Inferior parietal cortex (tissue), 1 donor: ENCODE results near the gene PCDHGA11.
A peak's percentile ranks its signal among the peaks of the same experiment; 100 is the strongest.
"Not testable (repeated sequence)": the region's sequence is repeated elsewhere in the genome, so short reads cannot be mapped to it uniquely, and the experiment has no call there.

ENCODE experiments used
- DNase-seq: peaks from one replicate; pipeline ENCODE4 v3.0.0-alpha.2; 2016; ENCODE audit errors: extremely low spot score

PCDHGA11 gene

GRCh38 chr5:141398608-141399007 lies 22.2 kb upstream of the PCDHGA11 start:
- no peak for DNase-seq

GRCh38 chr5:141399555-141400258 lies 21.1 kb upstream of the PCDHGA11 start:
- no peak for DNase-seq

GRCh38 chr5:141402553-141403243 lies 18.2 kb upstream of the PCDHGA11 start, which contains the start of gene PCDHGA9:
Gene PCDHGA9 (plus strand): TSS chr5:141402778. CDS start chr5:141402953, 175 bp downstream.
- DNase-seq, result peak; percentile 31

- no peak for DNase-seq
These were observed 17.5 kb upstream of the PCDHGA11 start for GRCh38 chr5:141403387-141403786.

GRCh38 chr5:141407790-141408505 lies 12.9 kb upstream of the PCDHGA11 start, which contains the start of gene PCDHGB6:
Gene PCDHGB6 (plus strand): TSS chr5:141408021. CDS start chr5:141408203, 182 bp downstream.
- not testable (repeated sequence) for DNase-seq

GRCh38 chr5:141409598-141410306 lies 11.1 kb upstream of the PCDHGA11 start:
- no peak for DNase-seq

- DNase-seq, result no peak
These were observed 9.3 kb upstream of the PCDHGA11 start for GRCh38 chr5:141411575-141411974.

GRCh38 chr5:141412854-141413539 lies 7.9 kb upstream of the PCDHGA11 start, which contains the start of gene PCDHGA10:
Gene PCDHGA10 (plus strand): TSS chr5:141412987. CDS start chr5:141413176, 189 bp downstream.
- peak; percentile 12 for DNase-seq

- DNase-seq, result no peak
These were observed 7.2 kb upstream of the PCDHGA11 start for GRCh38 chr5:141413540-141414069.

- not testable (repeated sequence) for DNase-seq
These were observed 6.1 kb upstream of the PCDHGA11 start for GRCh38 chr5:141414548-141415274.

GRCh38 chr5:141415275-141415618 lies 5.6 kb upstream of the PCDHGA11 start:
- not testable (repeated sequence) for DNase-seq

- DNase-seq, result peak; percentile 15
These were observed 3.2 kb upstream of the PCDHGA11 start, which contains the start of gene PCDHGB7 for GRCh38 chr5:141417494-141418172. Gene PCDHGB7 (plus strand): TSS chr5:141417677. CDS start chr5:141417860, 183 bp downstream.

- DNase-seq, result no peak
These were observed 1.6 kb upstream of the PCDHGA11 start for GRCh38 chr5:141419074-141419880.

- no peak for DNase-seq
These were observed 621 bp downstream of the PCDHGA11 start for GRCh38 chr5:141421489-141421855.

GRCh38 chr5:141422742-141423291 lies 2.0 kb downstream of the PCDHGA11 start:
- DNase-seq, result no peak

- no peak for DNase-seq
These were observed 7.1 kb downstream of the PCDHGA11 start for GRCh38 chr5:141427783-141428426.

- DNase-seq, result no peak
These were observed 9.7 kb downstream of the PCDHGA11 start, which contains the start of gene PCDHGA12 for GRCh38 chr5:141430332-141431113. Gene PCDHGA12 (plus strand): TSS chr5:141430507. CDS start chr5:141430760, 253 bp downstream.
